ENCODE data around the gene RNF181. TPM values are rescaled to one million over a fixed set of nuclear protein-coding genes. Genes with fewer than 3 reads are reported as not detected.
A peak's percentile ranks its signal among the peaks of the same experiment; 100 is the strongest.

RNF181 gene
- total and polyA plus RNA-seq, 2 of the 13 experiments (the other 11 are each of a cell fraction or from before 2014, with no cell fraction given) = 224 to 578 TPM

- TF ChIP-seq ZSCAN22 (CRISPR knock-in tag; IDR thresholded peaks at IDR 0.05) (no peak), SP140L (CRISPR knock-in tag; IDR thresholded peaks at IDR 0.05; ENCODE audit: borderline replicate concordance) (no peak), PHF5A (CRISPR knock-in tag; IDR thresholded peaks at IDR 0.05; ENCODE audit: low read depth, unreplicated experiment) (no peak), TFAP4 (IDR thresholded peaks at IDR 0.05; ENCODE audit: borderline replicate concordance, low read depth) (peak; percentile 39; the same call in 1 of the 2 replicates), NCOR1 (IDR thresholded peaks at IDR 0.05; ENCODE audit: borderline replicate concordance, low read length) (no peak), NBN (conservative IDR thresholded peaks at IDR 0.05) (no peak), FIP1L1 (IDR thresholded peaks at IDR 0.05; ENCODE audit: borderline replicate concordance, insufficient read depth, low read depth, low read length) (no peak), CEBPG (CRISPR knock-in tag; IDR thresholded peaks at IDR 0.05) (0 out of 2 replicates have a peak, but pooled peaks have one; percentile 15), ELF1 (CRISPR knock-in tag; IDR thresholded peaks at IDR 0.05) (no peak), KDM1A (CRISPR knock-in tag; IDR thresholded peaks at IDR 0.05) (no peak), HNF1A (IDR thresholded peaks at IDR 0.05; ENCODE audit: low read depth) (no peak), HNF1A (CRISPR knock-in tag; IDR thresholded peaks at IDR 0.05; ENCODE audit: borderline replicate concordance) (no peak), CCDC6 (CRISPR knock-in tag; IDR thresholded peaks at IDR 0.05) (no peak), YEATS2 (CRISPR knock-in tag; IDR thresholded peaks at IDR 0.05; ENCODE audit: borderline replicate concordance) (no peak), FOXK1 (CRISPR knock-in tag; IDR thresholded peaks at IDR 0.05; ENCODE audit: borderline replicate concordance, low read depth) (no peak), KIAA2018 (CRISPR knock-in tag; IDR thresholded peaks at IDR 0.05; ENCODE audit: borderline replicate concordance) (no peak), NR3C1 (CRISPR knock-in tag; IDR thresholded peaks at IDR 0.05) (no peak), KDM6A (CRISPR knock-in tag; IDR thresholded peaks at IDR 0.05; ENCODE audit: low read depth) (no peak), ZNF224 (CRISPR knock-in tag; IDR thresholded peaks at IDR 0.05) (no peak)
Measured at GRCh38 chr2:85593023-85593422, 2.5 kb upstream of the RNF181 start (continued).
